Activated B cell treated with CpG ODN at 0.5 μM for 24 hours (primary cell): ENCODE data around the gene DZIP3. TPM values are rescaled to one million over a fixed set of nuclear protein-coding genes. Genes with fewer than 3 reads are reported as not detected.

Experiments used
- ATAC-seq: fragments of 200-7000 bp; cut with Tn5 transposase; one replicate; pipeline ENCODE4 v1.10.0; 2021; ENCODE audit warnings: low read depth, mild to moderate bottlenecking, moderate library complexity
- CTCF ChIA-PET: fragments of 350-600 bp; sonication (Branson Sonifier 250); formaldehyde crosslinking; loops from one replicate; lab custom pipeline; 2021; ENCODE audit warnings: antibody characterized with exemption; lab: Charles Lee
- POLR2A ChIA-PET: fragments of 350-600 bp; sonication (Branson Sonifier 250); formaldehyde crosslinking; loops from one replicate; lab custom pipeline; 2021; ENCODE audit warnings: antibody characterized with exemption; lab: Charles Lee
- DNase-seq: peaks from one replicate; pipeline ENCODE4 v3.0.0; 2022
- H3K27ac Mint-ChIP-seq: one replicate; pipeline ENCODE4 v1.8.0; 2020; ENCODE audit warnings: mixed read lengths
- H3K27me3 Mint-ChIP-seq: one replicate; pipeline ENCODE4 v1.8.0; 2021; ENCODE audit warnings: mixed read lengths
- H3K36me3 Mint-ChIP-seq: one replicate; pipeline ENCODE4 v1.8.0; 2021; ENCODE audit warnings: low read depth, mixed read lengths
- H3K4me1 Mint-ChIP-seq: one replicate; pipeline ENCODE4 v1.8.0; 2021; ENCODE audit warnings: mixed read lengths
- H3K4me3 Mint-ChIP-seq: one replicate; pipeline ENCODE4 v1.8.0; 2020; ENCODE audit warnings: mild to moderate bottlenecking, mixed read lengths
- H3K9me3 Mint-ChIP-seq: one replicate; pipeline ENCODE4 v1.8.0; 2020; ENCODE audit warnings: mixed read lengths
- CTCF ChIP-seq: fragments of 200-600 bp; IDR thresholded peaks from one replicate; pipeline ENCODE4 v1.8.0; 2022; ENCODE audit warnings: antibody characterized with exemption, mild to moderate bottlenecking
- intact Hi-C: fragments of 100-400 bp; cut with micrococcal nuclease; formaldehyde crosslinking; loops from one replicate; pipeline ENCODE4 v1.15.1; 2024
- total RNA-seq: library from RNA; stranded (reverse); gene quantifications from 2 replicates; pipeline ENCODE4 v1.2.3, GENCODE V29; 2022

Gene DZIP3
- total RNA-seq, 1 donor from 2014 or later: 15.5 TPM

GRCh38 chr3:108595321-108595720 lies 5.8 kb downstream of the DZIP3 start:
- ChIA-PET CTCF (no interaction called here), POLR2A (no interaction called here)
- intact Hi-C loops: no loop called here
- Mint-ChIP-seq H3K36me3 (no peaks in the 10 kb centered on the region), H3K4me3 (no peak overlapping the region), H3K9me3 (no peaks in the 10 kb centered on the region), H3K4me1 (peaks cover 32% of the 10 kb centered on the region), H3K27ac (no peak overlapping the region), H3K27me3 (no peaks in the 10 kb centered on the region)
- ATAC-seq (no peak), DNase-seq (no peak)
- no peak for TF ChIP-seq CTCF

GRCh38 chr3:108598375-108598774 lies 8.9 kb downstream of the DZIP3 start:
- Mint-ChIP-seq H3K4me1 (peaks cover 36% of the 10 kb centered on the region), H3K36me3 (no peaks in the 10 kb centered on the region), H3K27me3 (no peaks in the 10 kb centered on the region), H3K27ac (no peak overlapping the region), H3K9me3 (no peaks in the 10 kb centered on the region), H3K4me3 (no peak overlapping the region)
- DNase-seq: no peak
- no peak for TF ChIP-seq CTCF
- CTCF ChIA-PET: interaction anchor here (0.5 to 1.4 kb wide), 3 partner anchors 9 to 188 kb away, joined by 3 to 4 read pairs (median 3); partner anchors contain the start of genes CIP2A and DZIP3
- intact Hi-C loops: no loop called here
- no peak for ATAC-seq
- POLR2A ChIA-PET: interaction anchor here (7.5 kb wide), 1 partner anchor 7 kb away, joined by 96 read pairs; the partner anchor contains the start of genes CIP2A and DZIP3

- no peaks in the 10 kb centered on the region for H3K27me3 Mint-ChIP-seq
- no peaks in the 10 kb centered on the region for H3K9me3 Mint-ChIP-seq
- peaks cover 46% of the 10 kb centered on the region for H3K4me1 Mint-ChIP-seq
- no peaks in the 10 kb centered on the region for H3K36me3 Mint-ChIP-seq
- no peak overlapping the region for H3K27ac Mint-ChIP-seq
- no peak for ATAC-seq
- no peak for TF ChIP-seq CTCF
- CTCF ChIA-PET: interaction anchor here (1.2 kb wide), 1 partner anchor 10 kb away, joined by 3 read pairs; the partner anchor contains the start of gene DZIP3
- POLR2A ChIA-PET: interaction anchor here (7.5 kb wide), 1 partner anchor 9 kb away, joined by 96 read pairs; the partner anchor contains the start of genes CIP2A and DZIP3
- H3K4me3 Mint-ChIP-seq: no peak overlapping the region
- intact Hi-C loops: no loop called here
- DNase-seq: no peak
Observed at GRCh38 chr3:108599677-108600409, 10.3 kb downstream of the DZIP3 start.

- H3K9me3 Mint-ChIP-seq: no peaks in the 10 kb centered on the region
- ATAC-seq (peak; percentile 81), DNase-seq (no peak)
- TF ChIP-seq CTCF: no peak
- CTCF ChIA-PET: interaction anchor here (0.5 to 2.6 kb wide), 3 partner anchors 12 to 664 kb away, joined by 3 to 12 read pairs (median 6); partner anchors contain the start of genes CIP2A and DZIP3
- peak overlapping the region; percentile 72 for H3K27ac Mint-ChIP-seq
- intact Hi-C loops: loop anchor here (1.0 kb wide), 1 partner anchor 13 kb away; the partner anchor contains the start of genes CIP2A and DZIP3
- no peaks in the 10 kb centered on the region for H3K27me3 Mint-ChIP-seq
- peaks cover 2% of the 10 kb centered on the region for H3K36me3 Mint-ChIP-seq
- peaks cover 31% of the 10 kb centered on the region for H3K4me1 Mint-ChIP-seq
- POLR2A ChIA-PET: interaction anchor here (1.4 to 7.5 kb wide), 2 partner anchors 11 to 477 kb away, joined by 5 to 96 read pairs; partner anchors contain the start of genes CIP2A and DZIP3
- H3K4me3 Mint-ChIP-seq: peak overlapping the region; percentile 65
Observed at GRCh38 chr3:108602249-108602934, 12.9 kb downstream of the DZIP3 start.
